Brain microvascular endothelial cell (primary cell): Measurements from ENCODE around the gene HLTF.

Experiments used
- DNase-seq: peaks from one replicate; pipeline ENCODE4 v3.0.0-alpha.2; 2020
- H3K27ac ChIP-seq: fragments of 250-450 bp; sonication (Bioruptor Pico); 2 replicates; pipeline ENCODE4 v1.5.1; 2020; ENCODE audit warnings: mild to moderate bottlenecking, moderate library complexity
- H3K27me3 ChIP-seq: fragments of 250-450 bp; sonication (Bioruptor Pico); replicated peaks from 2 replicates; pipeline ENCODE4 v1.5.1; 2020; ENCODE audit warnings: mild to moderate bottlenecking
- H3K36me3 ChIP-seq: fragments of 250-450 bp; sonication (Bioruptor Pico); replicated peaks from 2 replicates; pipeline ENCODE4 v1.5.1; 2020; ENCODE audit warnings: mild to moderate bottlenecking
- H3K4me3 ChIP-seq: 2 replicates; pipeline ENCODE4 v1.5.1; 2011; ENCODE audit warnings: low read depth, mild to moderate bottlenecking, control low read depth, low read length, moderate library complexity
- CTCF ChIP-seq: IDR thresholded peaks from 2 replicates; pipeline ENCODE4 v1.5.1; 2011; ENCODE audit warnings: low read depth, mild to moderate bottlenecking, moderate library complexity, low read length, control low read depth, inconsistent platforms; ENCODE audit errors: missing control alignments
- in situ Hi-C: cut with HindIII; loops from 2 replicates; pipeline ENCODE4 v1.10.0; 2017; ENCODE audit warnings: low sequenced_read_pairs, low pct_ligation_motif_present

Gene HLTF

GRCh38 chr3:149081772-149082171, 4.6 kb downstream of the HLTF start:
- Histone ChIP-seq H3K36me3 (no peaks in the 10 kb centered on the region), H3K27me3 (no peaks in the 10 kb centered on the region), H3K27ac (no peak overlapping the region), H3K4me3 (no peak overlapping the region)
- no peak for TF ChIP-seq CTCF
- in situ Hi-C loops, result no loop called here
- no peak for DNase-seq

- TF ChIP-seq CTCF, result no peak
- no peaks in the 10 kb centered on the region for H3K36me3 ChIP-seq
- no peaks in the 10 kb centered on the region for H3K27me3 ChIP-seq
- DNase-seq, result peak; percentile 46
- peak overlapping the region; percentile 59 for H3K27ac ChIP-seq
- in situ Hi-C loops, result no loop called here
- H3K4me3 ChIP-seq, result no peak overlapping the region
These were observed 5.6 kb downstream of the HLTF start for GRCh38 chr3:149080699-149081091.

- no peak for TF ChIP-seq CTCF
- Histone ChIP-seq H3K4me3 (no peak overlapping the region), H3K27me3 (no peaks in the 10 kb centered on the region), H3K27ac (peak overlapping the region; percentile 59), H3K36me3 (no peaks in the 10 kb centered on the region)
- in situ Hi-C loops, result no loop called here
- peak; percentile 20 for DNase-seq
These were observed 6.2 kb downstream of the HLTF start for GRCh38 chr3:149080011-149080698.

- in situ Hi-C loops, result no loop called here
- H3K27ac ChIP-seq, result no peak overlapping the region
These were observed 8.7 kb downstream of the HLTF start for GRCh38 chr3:149077628-149078027.

GRCh38 chr3:149067883-149068282, 18.4 kb downstream of the HLTF start:
- no peaks in the 10 kb centered on the region for H3K27me3 ChIP-seq
- H3K27ac ChIP-seq, result no peak overlapping the region
- in situ Hi-C loops, result no loop called here
- no peak for DNase-seq
- peaks cover 9% of the 10 kb centered on the region for H3K36me3 ChIP-seq
- TF ChIP-seq CTCF, result no peak
- H3K4me3 ChIP-seq, result no peak overlapping the region

More at GRCh38 chr3:149077628-149078027, 8.7 kb downstream of the HLTF start:
- H3K36me3 ChIP-seq, result no peaks in the 10 kb centered on the region
- H3K4me3 ChIP-seq, result no peak overlapping the region
- H3K27me3 ChIP-seq, result no peaks in the 10 kb centered on the region
- DNase-seq, result peak; percentile 29
- TF ChIP-seq CTCF, result no peak

GRCh38 chr3:149061776-149062175, 24.6 kb downstream of the HLTF start:
- peaks cover 4% of the 10 kb centered on the region for H3K36me3 ChIP-seq
- no peak overlapping the region for H3K27ac ChIP-seq
- no peaks in the 10 kb centered on the region for H3K27me3 ChIP-seq
- H3K4me3 ChIP-seq, result no peak overlapping the region
- no peak for DNase-seq
- in situ Hi-C loops, result no loop called here
- no peak for TF ChIP-seq CTCF
